K562 (cell line): ENCODE results near the gene PRKAA1. TPM values are rescaled to one million over a fixed set of nuclear protein-coding genes. Genes with fewer than 3 reads are reported as not detected.

Source experiments
- CBX3 ChIP-seq, 2 experiments: IDR thresholded peaks; 1 replicate in 1 of 2; 2 replicates in 1 of 2; pipeline ENCODE4 v1.6.1; 2012; ENCODE audit warnings: inconsistent platforms in 2 of 2, low read length in 2 of 2, borderline replicate concordance in 1 of 2, control low read depth in 1 of 2
- FOSL1 ChIP-seq: fragments of 200-800 bp; sonication (Bioruptor generic); conservative IDR thresholded peaks from 2 replicates; pipeline ENCODE4 v1.6.1; 2016; ENCODE audit warnings: missing genetic modification characterization, missing compliant biosample characterization
- NRF1 ChIP-seq, 2 experiments: fragments of 450-650 bp; IDR thresholded peaks in 1 of 2; conservative IDR thresholded peaks in 1 of 2; 2 replicates each; pipeline ENCODE4 v1.6.1; 2014; ENCODE audit warnings: mild to moderate bottlenecking in 2 of 2
- SLC30A9 ChIP-seq: fragments of 250-450 bp; sonication (Bioruptor Pico); IDR thresholded peaks from 2 replicates; pipeline ENCODE4 v1.8.0; 2022; ENCODE audit warnings: mild to moderate bottlenecking, moderate library complexity
- TCFL5 ChIP-seq: fragments of 250-450 bp; sonication (Bioruptor Pico); conservative IDR thresholded peaks from 2 replicates; pipeline ENCODE4 v1.6.1; 2021; ENCODE audit warnings: mild to moderate bottlenecking, moderate library complexity, matching md5 sums
- U2AF2 ChIP-seq: fragments of 200-400 bp; formaldehyde crosslinking; optimal IDR thresholded peaks from 2 replicates; pipeline ENCODE3; 2017; ENCODE audit warnings: low read depth, mild to moderate bottlenecking, low read length
- ZNF586 ChIP-seq: fragments of 450-650 bp; formaldehyde crosslinking; conservative IDR thresholded peaks from 2 replicates; pipeline ENCODE4 v1.4.0; 2020; ENCODE audit warnings: mild to moderate bottlenecking, moderate library complexity
- ZNF668 ChIP-seq: fragments of 250-450 bp; sonication (Bioruptor Pico); IDR thresholded peaks from 2 replicates; pipeline ENCODE4 v1.8.0; 2022; ENCODE audit warnings: mild to moderate bottlenecking, inconsistent platforms
- polyA plus RNA-seq, 8 experiments: library from polyadenylated mRNA; depleted of rRNA in 4 of 8; stranded (reverse) in 5 of 8; unstranded in 3 of 8; fragments of >200 nt; fragmentation: Nextera tagmentation in 2 of 8; fragmentation: Illumina TruSeq in 1 of 8; extraction: Ambion mirVana in 2 of 8; extraction: Trizol in 1 of 8; gene quantifications; 2 replicates each; pipeline versions ENCODE4 v1.2.1 to v1.2.3, GENCODE V29; 2011 to 2014; ENCODE audit warnings: inconsistent platforms in 1 of 8, missing spikeins in 1 of 8
- total RNA-seq, 7 experiments: library from RNA; depleted of rRNA in 6 of 7; stranded (reverse); fragments of >200 nt in 6 of 7; fragmentation: Illumina TruSeq in 2 of 7; extraction: Trizol in 2 of 7; gene quantifications; 2 replicates each; pipeline versions ENCODE4 v1.2.1 to v1.2.3, GENCODE V29; 2011 to 2021; ENCODE audit warnings: low replicate concordance in 1 of 7
- TF ChIP-seq, protein P1 (sequence below): fragments of 450-650 bp; IDR thresholded peaks from 2 replicates; pipeline ENCODE4 v1.6.1; 2016; ENCODE audit warnings: mild to moderate bottlenecking, moderate library complexity
- TF ChIP-seq, protein P2 (sequence below): fragments of 250-450 bp; sonication (Bioruptor Pico); IDR thresholded peaks from 2 replicates; pipeline ENCODE4 v1.5.0; 2022; ENCODE audit warnings: mild to moderate bottlenecking
- TF ChIP-seq, protein P3 (sequence below): fragments of 200-800 bp; sonication (Bioruptor generic); IDR thresholded peaks from 2 replicates; pipeline ENCODE4 v1.6.1; 2017; ENCODE audit warnings: missing genetic modification characterization, missing compliant biosample characterization

PRKAA1 gene
- total and polyA plus RNA-seq, 9 of the 15 experiments (the other 6 are each of a cell fraction or from before 2014, with no cell fraction given), result 24.5 to 84.0 (median 51.4) TPM

DNA sequence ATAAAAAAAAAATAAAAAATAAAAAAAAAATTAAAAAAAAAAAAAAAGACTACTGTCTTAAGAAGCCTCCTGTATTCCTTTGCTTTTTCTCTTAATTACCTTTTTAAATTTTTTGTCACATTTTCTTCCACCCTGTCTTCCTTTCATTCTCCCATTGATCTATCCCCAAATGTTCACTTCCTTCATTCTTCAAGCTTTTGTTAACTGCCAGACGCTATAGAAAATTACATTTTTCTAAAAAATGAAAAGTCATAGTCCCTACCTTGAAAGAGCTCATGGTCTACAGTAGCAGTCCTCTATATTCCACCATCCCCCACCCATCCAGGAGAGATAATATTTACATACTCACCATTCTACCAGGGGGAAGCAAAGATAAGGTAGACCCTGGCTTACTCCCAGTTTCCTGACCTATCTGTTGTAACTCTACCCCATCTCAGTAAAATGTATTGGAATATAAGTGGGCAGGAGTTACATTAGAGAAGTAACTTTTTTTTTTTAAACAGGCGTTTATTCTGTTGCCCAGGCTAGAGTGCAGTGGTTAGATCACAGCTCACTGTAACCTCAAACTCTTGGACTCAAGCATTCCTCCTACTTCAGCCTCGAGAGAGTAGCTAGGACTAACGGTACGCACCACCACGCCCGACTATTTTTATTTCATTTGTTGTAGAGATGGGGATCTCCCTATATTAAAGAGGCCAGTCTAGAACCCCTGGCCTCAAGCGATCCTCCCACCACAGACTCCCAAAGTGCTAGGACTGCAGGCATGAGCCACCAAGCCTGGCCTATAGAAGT is 3.8 kb upstream of the PRKAA1 start (continued):
- TF ChIP-seq, protein P1, sequence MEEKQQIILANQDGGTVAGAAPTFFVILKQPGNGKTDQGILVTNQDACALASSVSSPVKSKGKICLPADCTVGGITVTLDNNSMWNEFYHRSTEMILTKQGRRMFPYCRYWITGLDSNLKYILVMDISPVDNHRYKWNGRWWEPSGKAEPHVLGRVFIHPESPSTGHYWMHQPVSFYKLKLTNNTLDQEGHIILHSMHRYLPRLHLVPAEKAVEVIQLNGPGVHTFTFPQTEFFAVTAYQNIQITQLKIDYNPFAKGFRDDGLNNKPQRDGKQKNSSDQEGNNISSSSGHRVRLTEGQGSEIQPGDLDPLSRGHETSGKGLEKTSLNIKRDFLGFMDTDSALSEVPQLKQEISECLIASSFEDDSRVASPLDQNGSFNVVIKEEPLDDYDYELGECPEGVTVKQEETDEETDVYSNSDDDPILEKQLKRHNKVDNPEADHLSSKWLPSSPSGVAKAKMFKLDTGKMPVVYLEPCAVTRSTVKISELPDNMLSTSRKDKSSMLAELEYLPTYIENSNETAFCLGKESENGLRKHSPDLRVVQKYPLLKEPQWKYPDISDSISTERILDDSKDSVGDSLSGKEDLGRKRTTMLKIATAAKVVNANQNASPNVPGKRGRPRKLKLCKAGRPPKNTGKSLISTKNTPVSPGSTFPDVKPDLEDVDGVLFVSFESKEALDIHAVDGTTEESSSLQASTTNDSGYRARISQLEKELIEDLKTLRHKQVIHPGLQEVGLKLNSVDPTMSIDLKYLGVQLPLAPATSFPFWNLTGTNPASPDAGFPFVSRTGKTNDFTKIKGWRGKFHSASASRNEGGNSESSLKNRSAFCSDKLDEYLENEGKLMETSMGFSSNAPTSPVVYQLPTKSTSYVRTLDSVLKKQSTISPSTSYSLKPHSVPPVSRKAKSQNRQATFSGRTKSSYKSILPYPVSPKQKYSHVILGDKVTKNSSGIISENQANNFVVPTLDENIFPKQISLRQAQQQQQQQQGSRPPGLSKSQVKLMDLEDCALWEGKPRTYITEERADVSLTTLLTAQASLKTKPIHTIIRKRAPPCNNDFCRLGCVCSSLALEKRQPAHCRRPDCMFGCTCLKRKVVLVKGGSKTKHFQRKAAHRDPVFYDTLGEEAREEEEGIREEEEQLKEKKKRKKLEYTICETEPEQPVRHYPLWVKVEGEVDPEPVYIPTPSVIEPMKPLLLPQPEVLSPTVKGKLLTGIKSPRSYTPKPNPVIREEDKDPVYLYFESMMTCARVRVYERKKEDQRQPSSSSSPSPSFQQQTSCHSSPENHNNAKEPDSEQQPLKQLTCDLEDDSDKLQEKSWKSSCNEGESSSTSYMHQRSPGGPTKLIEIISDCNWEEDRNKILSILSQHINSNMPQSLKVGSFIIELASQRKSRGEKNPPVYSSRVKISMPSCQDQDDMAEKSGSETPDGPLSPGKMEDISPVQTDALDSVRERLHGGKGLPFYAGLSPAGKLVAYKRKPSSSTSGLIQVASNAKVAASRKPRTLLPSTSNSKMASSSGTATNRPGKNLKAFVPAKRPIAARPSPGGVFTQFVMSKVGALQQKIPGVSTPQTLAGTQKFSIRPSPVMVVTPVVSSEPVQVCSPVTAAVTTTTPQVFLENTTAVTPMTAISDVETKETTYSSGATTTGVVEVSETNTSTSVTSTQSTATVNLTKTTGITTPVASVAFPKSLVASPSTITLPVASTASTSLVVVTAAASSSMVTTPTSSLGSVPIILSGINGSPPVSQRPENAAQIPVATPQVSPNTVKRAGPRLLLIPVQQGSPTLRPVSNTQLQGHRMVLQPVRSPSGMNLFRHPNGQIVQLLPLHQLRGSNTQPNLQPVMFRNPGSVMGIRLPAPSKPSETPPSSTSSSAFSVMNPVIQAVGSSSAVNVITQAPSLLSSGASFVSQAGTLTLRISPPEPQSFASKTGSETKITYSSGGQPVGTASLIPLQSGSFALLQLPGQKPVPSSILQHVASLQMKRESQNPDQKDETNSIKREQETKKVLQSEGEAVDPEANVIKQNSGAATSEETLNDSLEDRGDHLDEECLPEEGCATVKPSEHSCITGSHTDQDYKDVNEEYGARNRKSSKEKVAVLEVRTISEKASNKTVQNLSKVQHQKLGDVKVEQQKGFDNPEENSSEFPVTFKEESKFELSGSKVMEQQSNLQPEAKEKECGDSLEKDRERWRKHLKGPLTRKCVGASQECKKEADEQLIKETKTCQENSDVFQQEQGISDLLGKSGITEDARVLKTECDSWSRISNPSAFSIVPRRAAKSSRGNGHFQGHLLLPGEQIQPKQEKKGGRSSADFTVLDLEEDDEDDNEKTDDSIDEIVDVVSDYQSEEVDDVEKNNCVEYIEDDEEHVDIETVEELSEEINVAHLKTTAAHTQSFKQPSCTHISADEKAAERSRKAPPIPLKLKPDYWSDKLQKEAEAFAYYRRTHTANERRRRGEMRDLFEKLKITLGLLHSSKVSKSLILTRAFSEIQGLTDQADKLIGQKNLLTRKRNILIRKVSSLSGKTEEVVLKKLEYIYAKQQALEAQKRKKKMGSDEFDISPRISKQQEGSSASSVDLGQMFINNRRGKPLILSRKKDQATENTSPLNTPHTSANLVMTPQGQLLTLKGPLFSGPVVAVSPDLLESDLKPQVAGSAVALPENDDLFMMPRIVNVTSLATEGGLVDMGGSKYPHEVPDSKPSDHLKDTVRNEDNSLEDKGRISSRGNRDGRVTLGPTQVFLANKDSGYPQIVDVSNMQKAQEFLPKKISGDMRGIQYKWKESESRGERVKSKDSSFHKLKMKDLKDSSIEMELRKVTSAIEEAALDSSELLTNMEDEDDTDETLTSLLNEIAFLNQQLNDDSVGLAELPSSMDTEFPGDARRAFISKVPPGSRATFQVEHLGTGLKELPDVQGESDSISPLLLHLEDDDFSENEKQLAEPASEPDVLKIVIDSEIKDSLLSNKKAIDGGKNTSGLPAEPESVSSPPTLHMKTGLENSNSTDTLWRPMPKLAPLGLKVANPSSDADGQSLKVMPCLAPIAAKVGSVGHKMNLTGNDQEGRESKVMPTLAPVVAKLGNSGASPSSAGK, result no peak
- no peak for TF ChIP-seq ZNF668 (CRISPR knock-in tag)
- peak in 1 of 2 experiments; percentile 28; a peak in 1 of 4 replicates for TF ChIP-seq NRF1 (conservative IDR thresholded peaks at IDR 0.05 in 1 of 2, IDR thresholded peaks at IDR 0.05 in 1 of 2)
- no peak for TF ChIP-seq U2AF2
- TF ChIP-seq, protein P2, sequence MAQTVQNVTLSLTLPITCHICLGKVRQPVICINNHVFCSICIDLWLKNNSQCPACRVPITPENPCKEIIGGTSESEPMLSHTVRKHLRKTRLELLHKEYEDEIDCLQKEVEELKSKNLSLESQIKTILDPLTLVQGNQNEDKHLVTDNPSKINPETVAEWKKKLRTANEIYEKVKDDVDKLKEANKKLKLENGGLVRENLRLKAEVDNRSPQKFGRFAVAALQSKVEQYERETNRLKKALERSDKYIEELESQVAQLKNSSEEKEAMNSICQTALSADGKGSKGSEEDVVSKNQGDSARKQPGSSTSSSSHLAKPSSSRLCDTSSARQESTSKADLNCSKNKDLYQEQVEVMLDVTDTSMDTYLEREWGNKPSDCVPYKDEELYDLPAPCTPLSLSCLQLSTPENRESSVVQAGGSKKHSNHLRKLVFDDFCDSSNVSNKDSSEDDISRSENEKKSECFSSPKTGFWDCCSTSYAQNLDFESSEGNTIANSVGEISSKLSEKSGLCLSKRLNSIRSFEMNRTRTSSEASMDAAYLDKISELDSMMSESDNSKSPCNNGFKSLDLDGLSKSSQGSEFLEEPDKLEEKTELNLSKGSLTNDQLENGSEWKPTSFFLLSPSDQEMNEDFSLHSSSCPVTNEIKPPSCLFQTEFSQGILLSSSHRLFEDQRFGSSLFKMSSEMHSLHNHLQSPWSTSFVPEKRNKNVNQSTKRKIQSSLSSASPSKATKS (CRISPR knock-in tag), result no peak
- TF ChIP-seq, protein P3, sequence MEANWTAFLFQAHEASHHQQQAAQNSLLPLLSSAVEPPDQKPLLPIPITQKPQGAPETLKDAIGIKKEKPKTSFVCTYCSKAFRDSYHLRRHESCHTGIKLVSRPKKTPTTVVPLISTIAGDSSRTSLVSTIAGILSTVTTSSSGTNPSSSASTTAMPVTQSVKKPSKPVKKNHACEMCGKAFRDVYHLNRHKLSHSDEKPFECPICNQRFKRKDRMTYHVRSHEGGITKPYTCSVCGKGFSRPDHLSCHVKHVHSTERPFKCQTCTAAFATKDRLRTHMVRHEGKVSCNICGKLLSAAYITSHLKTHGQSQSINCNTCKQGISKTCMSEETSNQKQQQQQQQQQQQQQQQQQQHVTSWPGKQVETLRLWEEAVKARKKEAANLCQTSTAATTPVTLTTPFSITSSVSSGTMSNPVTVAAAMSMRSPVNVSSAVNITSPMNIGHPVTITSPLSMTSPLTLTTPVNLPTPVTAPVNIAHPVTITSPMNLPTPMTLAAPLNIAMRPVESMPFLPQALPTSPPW (CRISPR knock-in tag), result peak; percentile 56; the same call in 1 of the 2 replicates
- no peak; a peak in 1 of 3 replicates for TF ChIP-seq CBX3 (IDR thresholded peaks at IDR 0.05; ENCODE audit: borderline replicate concordance in 1 of 2, low read length in 2 of 2)
- TF ChIP-seq ZNF586 (CRISPR knock-in tag), result no peak
- TF ChIP-seq FOSL1 (tag), result peak; percentile 26; the same call in 1 of the 2 replicates
- TF ChIP-seq TCFL5 (CRISPR knock-in tag), result no peak
- no peak for TF ChIP-seq SLC30A9 (CRISPR knock-in tag)
